ENCODE measurements around the gene GSTT2B.
A peak's percentile ranks its signal among the peaks of the same experiment; 100 is the strongest.

Gene GSTT2B

GRCh38 chr22:24008381-24009226 is 47.6 kb upstream of the GSTT2B start:
- peaks cover 4 to 7% of the 10 kb centered on the region in 2 experiments for H3K27me3 ChIP-seq (ENCODE audit: control insufficient read depth in 1 of 2, insufficient read depth in 1 of 2, low read length in 2 of 2)
- H3K9me3 ChIP-seq (ENCODE audit: control insufficient read depth, low read length) = no peaks in the 10 kb centered on the region
- H2BK5ac ChIP-seq (ENCODE audit: low read depth, low read length, poor library complexity, severe bottlenecking) = no peak overlapping the region
- 96% methylated on average over 4 of the region's 6 CpGs for WGBS
- H3K4ac ChIP-seq (ENCODE audit: low read depth in 1 of 2, low read length in 2 of 2) = no peak overlapping the region
- H3K18ac ChIP-seq (ENCODE audit: low read depth in 1 of 2, low read length in 2 of 2) = no peak overlapping the region
- peaks cover 2% of the 10 kb centered on the region for H3K4me1 ChIP-seq (ENCODE audit: control insufficient read depth, insufficient read depth, low read depth, low read length)
- peaks cover 5% of the 10 kb centered on the region for H3K79me1 ChIP-seq (replicated peaks; ENCODE audit: low read length, poor library complexity, severe bottlenecking)
- H2BK120ac ChIP-seq (ENCODE audit: low read depth, low read length) = no peak overlapping the region
- no peak overlapping the region for H2AK5ac ChIP-seq (ENCODE audit: low read length, severe bottlenecking)
- H2AFZ ChIP-seq (ENCODE audit: low read depth, low read length) = no peak overlapping the region
- no peak overlapping the region for H2BK12ac ChIP-seq (ENCODE audit: low read length in 2 of 2)
- H4K91ac ChIP-seq (ENCODE audit: low read length) = no peak overlapping the region
- H2BK15ac ChIP-seq (ENCODE audit: low read depth, poor library complexity, severe bottlenecking) = no peak overlapping the region
- no peak overlapping the region for H3K23ac ChIP-seq (ENCODE audit: low read length in 2 of 2)
- no peak overlapping the region for H3K4me3 ChIP-seq (ENCODE audit: insufficient read depth in 1 of 2, low read depth in 1 of 2, low read length in 2 of 2)
- DNase-seq = no peak
- no peak overlapping the region for H3K14ac ChIP-seq (ENCODE audit: low read length in 2 of 2)
- H4K8ac ChIP-seq (ENCODE audit: low read length) = no peak overlapping the region
- no peak overlapping the region for H3K9ac ChIP-seq (ENCODE audit: low read length)
- no peak overlapping the region for H3K27ac ChIP-seq (ENCODE audit: low read length, poor library complexity, severe bottlenecking)
- no peaks in the 10 kb centered on the region for H3K36me3 ChIP-seq (ENCODE audit: control insufficient read depth in 1 of 2, insufficient read depth in 2 of 2, low read depth in 1 of 2, low read length in 2 of 2)
- no peak overlapping the region for H3K4me2 ChIP-seq (ENCODE audit: low read length, poor library complexity, severe bottlenecking)

GRCh38 chr22:24008022-24008283 is 47.0 kb upstream of the GSTT2B start:
- no peak overlapping the region for H3K14ac ChIP-seq (ENCODE audit: low read length in 2 of 2)
- no peak overlapping the region for H4K91ac ChIP-seq (ENCODE audit: low read length)
- no peaks in the 10 kb centered on the region for H3K36me3 ChIP-seq (ENCODE audit: control insufficient read depth in 1 of 2, insufficient read depth in 2 of 2, low read depth in 1 of 2, low read length in 2 of 2)
- no peak for DNase-seq
- H3K4me2 ChIP-seq (ENCODE audit: low read length, poor library complexity, severe bottlenecking) = no peak overlapping the region
- no peak overlapping the region for H4K8ac ChIP-seq (ENCODE audit: low read length)
- peaks cover 7 to 8% of the 10 kb centered on the region in 2 experiments for H3K27me3 ChIP-seq (ENCODE audit: control insufficient read depth in 1 of 2, insufficient read depth in 1 of 2, low read length in 2 of 2)
- H3K9me3 ChIP-seq (ENCODE audit: control insufficient read depth, low read length) = no peaks in the 10 kb centered on the region
- H3K4me3 ChIP-seq (ENCODE audit: insufficient read depth in 1 of 2, low read depth in 1 of 2, low read length in 2 of 2) = no peak overlapping the region
- H2BK15ac ChIP-seq (ENCODE audit: low read depth, poor library complexity, severe bottlenecking) = peak overlapping the region; percentile 3
- H3K4ac ChIP-seq (ENCODE audit: low read depth in 1 of 2, low read length in 2 of 2) = no peak overlapping the region
- no peak overlapping the region for H2BK120ac ChIP-seq (ENCODE audit: low read depth, low read length)
- no peak overlapping the region for H3K9ac ChIP-seq (ENCODE audit: low read length)
- H3K27ac ChIP-seq (ENCODE audit: low read length, poor library complexity, severe bottlenecking) = no peak overlapping the region
- H3K4me1 ChIP-seq (ENCODE audit: control insufficient read depth, insufficient read depth, low read depth, low read length) = peaks cover 2% of the 10 kb centered on the region
- 89% methylated on average over 1 of the region's 1 CpG for WGBS
- no peak overlapping the region for H3K18ac ChIP-seq (ENCODE audit: low read depth in 1 of 2, low read length in 2 of 2)
- no peak overlapping the region for H3K23ac ChIP-seq (ENCODE audit: low read length in 2 of 2)
- no peak overlapping the region for H2AK5ac ChIP-seq (ENCODE audit: low read length, severe bottlenecking)
- H2BK12ac ChIP-seq (ENCODE audit: low read length in 2 of 2) = no peak overlapping the region
- no peak overlapping the region for H2AFZ ChIP-seq (ENCODE audit: low read depth, low read length)
- no peak overlapping the region for H2BK5ac ChIP-seq (ENCODE audit: low read depth, low read length, poor library complexity, severe bottlenecking)
- H3K79me1 ChIP-seq (replicated peaks; ENCODE audit: low read length, poor library complexity, severe bottlenecking) = peaks cover 5% of the 10 kb centered on the region

- Histone ChIP-seq H3K4ac (ENCODE audit: low read depth in 1 of 2, low read length in 2 of 2) (no peak overlapping the region), H3K27ac (ENCODE audit: low read length, poor library complexity, severe bottlenecking) (no peak overlapping the region), H3K4me3 (ENCODE audit: insufficient read depth in 1 of 2, low read depth in 1 of 2, low read length in 2 of 2) (no peak overlapping the region), H3K79me1 (replicated peaks; ENCODE audit: low read length, poor library complexity, severe bottlenecking) (peaks cover 5% of the 10 kb centered on the region), H3K23ac (ENCODE audit: low read length in 2 of 2) (no peak overlapping the region), H2BK5ac (ENCODE audit: low read depth, low read length, poor library complexity, severe bottlenecking) (no peak overlapping the region), H3K14ac (ENCODE audit: low read length in 2 of 2) (no peak overlapping the region), H3K9ac (ENCODE audit: low read length) (no peak overlapping the region), H2BK15ac (ENCODE audit: low read depth, poor library complexity, severe bottlenecking) (peak overlapping the region; percentile 3), H2AK5ac (ENCODE audit: low read length, severe bottlenecking) (no peak overlapping the region), H2BK12ac (ENCODE audit: low read length in 2 of 2) (no peak overlapping the region), H3K9me3 (ENCODE audit: control insufficient read depth, low read length) (no peaks in the 10 kb centered on the region), H2AFZ (ENCODE audit: low read depth, low read length) (no peak overlapping the region), H3K27me3 (ENCODE audit: control insufficient read depth in 1 of 2, insufficient read depth in 1 of 2, low read length in 2 of 2) (peaks cover 7 to 8% of the 10 kb centered on the region in 2 experiments), H3K4me2 (ENCODE audit: low read length, poor library complexity, severe bottlenecking) (no peak overlapping the region), H4K91ac (ENCODE audit: low read length) (no peak overlapping the region), H3K18ac (ENCODE audit: low read depth in 1 of 2, low read length in 2 of 2) (no peak overlapping the region), H3K4me1 (ENCODE audit: control insufficient read depth, insufficient read depth, low read depth, low read length) (peaks cover 2% of the 10 kb centered on the region), H3K36me3 (ENCODE audit: control insufficient read depth in 1 of 2, insufficient read depth in 2 of 2, low read depth in 1 of 2, low read length in 2 of 2) (no peaks in the 10 kb centered on the region), H2BK120ac (ENCODE audit: low read depth, low read length) (no peak overlapping the region), H4K8ac (ENCODE audit: low read length) (no peak overlapping the region)
- DNase-seq = no peak
- 79% methylated on average over 8 of the region's 8 CpGs for WGBS
Observed at GRCh38 chr22:24007253-24008021, 46.4 kb upstream of the GSTT2B start.

- Histone ChIP-seq H3K27ac (ENCODE audit: low read length, poor library complexity, severe bottlenecking) (no peak overlapping the region), H3K9me3 (ENCODE audit: control insufficient read depth, low read length) (no peaks in the 10 kb centered on the region), H3K4me1 (ENCODE audit: control insufficient read depth, insufficient read depth, low read depth, low read length) (no peaks in the 10 kb centered on the region), H2BK12ac (ENCODE audit: low read length in 2 of 2) (no peak overlapping the region), H2AFZ (ENCODE audit: low read depth, low read length) (no peak overlapping the region), H3K9ac (ENCODE audit: low read length) (no peak overlapping the region), H3K14ac (ENCODE audit: low read length in 2 of 2) (no peak overlapping the region), H3K4ac (ENCODE audit: low read depth in 1 of 2, low read length in 2 of 2) (no peak overlapping the region), H3K4me2 (ENCODE audit: low read length, poor library complexity, severe bottlenecking) (no peak overlapping the region), H2AK5ac (ENCODE audit: low read length, severe bottlenecking) (no peak overlapping the region), H4K8ac (ENCODE audit: low read length) (no peak overlapping the region), H3K36me3 (ENCODE audit: control insufficient read depth in 1 of 2, insufficient read depth in 2 of 2, low read depth in 1 of 2, low read length in 2 of 2) (no peaks in the 10 kb centered on the region), H3K23ac (ENCODE audit: low read length in 2 of 2) (no peak overlapping the region), H3K79me1 (replicated peaks; ENCODE audit: low read length, poor library complexity, severe bottlenecking) (peaks cover 3% of the 10 kb centered on the region), H4K91ac (ENCODE audit: low read length) (no peak overlapping the region), H3K27me3 (ENCODE audit: control insufficient read depth in 1 of 2, insufficient read depth in 1 of 2, low read length in 2 of 2) (peaks cover 7 to 8% of the 10 kb centered on the region in 2 experiments), H2BK15ac (ENCODE audit: low read depth, poor library complexity, severe bottlenecking) (no peak overlapping the region), H3K4me3 (ENCODE audit: insufficient read depth in 1 of 2, low read depth in 1 of 2, low read length in 2 of 2) (no peak overlapping the region), H2BK5ac (ENCODE audit: low read depth, low read length, poor library complexity, severe bottlenecking) (no peak overlapping the region), H2BK120ac (ENCODE audit: low read depth, low read length) (no peak overlapping the region), H3K18ac (ENCODE audit: low read depth in 1 of 2, low read length in 2 of 2) (no peak overlapping the region)
- WGBS = 82% methylated on average over 6 of the region's 6 CpGs
- DNase-seq = no peak
Observed at GRCh38 chr22:24006914-24007214, 45.9 kb upstream of the GSTT2B start.

Data from mesenchymal stem cell (in vitro differentiated cells and primary cell).